OCI-LY3 (cell line): Measurements from ENCODE around the gene EHD2.

Experiments
- EZH2phosphoT487 ChIP-seq: fragments of 200-600 bp; shearing (Covaris generic); IDR thresholded peaks from 2 replicates; pipeline ENCODE4 v1.6.1; 2018; ENCODE audit warnings: antibody characterized with exemption, mixed run types, low read depth
- TF ChIP-seq, protein P1 (sequence below): fragments of 200-600, 300-600 bp; sonication (generic); IDR thresholded peaks from 2 replicates; pipeline ENCODE4 v1.5.1; 2014; ENCODE audit warnings: antibody characterized with exemption, low read length, low read depth

DNA sequence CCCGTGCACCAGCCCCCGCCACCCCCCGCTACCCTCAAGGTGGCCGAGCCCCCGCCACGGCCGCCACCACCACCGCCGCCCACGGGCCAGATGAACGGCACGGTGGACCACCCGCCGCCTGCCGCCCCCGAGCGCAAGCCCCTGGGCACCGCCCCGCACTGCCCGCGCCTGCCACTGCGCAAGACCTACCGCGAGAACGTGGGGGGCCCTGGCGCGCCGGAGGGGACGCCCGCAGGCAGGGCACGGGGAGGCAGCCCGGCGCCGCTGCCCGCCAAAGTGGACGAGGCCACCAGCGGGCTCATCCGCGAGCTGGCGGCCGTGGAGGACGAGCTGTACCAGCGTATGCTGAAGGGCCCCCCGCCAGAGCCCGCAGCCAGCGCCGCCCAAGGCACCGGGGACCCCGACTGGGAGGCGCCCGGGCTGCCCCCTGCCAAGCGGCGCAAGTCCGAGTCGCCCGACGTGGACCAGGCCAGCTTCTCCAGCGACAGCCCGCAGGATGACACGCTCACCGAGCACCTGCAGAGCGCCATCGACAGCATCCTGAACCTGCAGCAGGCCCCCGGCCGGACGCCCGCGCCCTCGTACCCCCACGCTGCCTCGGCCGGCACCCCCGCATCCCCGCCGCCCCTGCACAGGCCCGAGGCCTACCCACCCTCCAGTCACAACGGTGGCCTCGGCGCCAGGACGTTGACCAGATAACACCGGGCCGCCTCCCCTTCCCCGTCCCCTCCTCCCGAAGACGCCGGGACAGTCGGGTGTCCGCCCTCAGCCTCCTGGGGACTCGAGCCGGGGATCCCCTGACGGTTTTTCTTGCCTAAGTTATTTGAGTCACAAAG is 11.3 kb upstream of the EHD2 start:
- TF ChIP-seq, protein P1, sequence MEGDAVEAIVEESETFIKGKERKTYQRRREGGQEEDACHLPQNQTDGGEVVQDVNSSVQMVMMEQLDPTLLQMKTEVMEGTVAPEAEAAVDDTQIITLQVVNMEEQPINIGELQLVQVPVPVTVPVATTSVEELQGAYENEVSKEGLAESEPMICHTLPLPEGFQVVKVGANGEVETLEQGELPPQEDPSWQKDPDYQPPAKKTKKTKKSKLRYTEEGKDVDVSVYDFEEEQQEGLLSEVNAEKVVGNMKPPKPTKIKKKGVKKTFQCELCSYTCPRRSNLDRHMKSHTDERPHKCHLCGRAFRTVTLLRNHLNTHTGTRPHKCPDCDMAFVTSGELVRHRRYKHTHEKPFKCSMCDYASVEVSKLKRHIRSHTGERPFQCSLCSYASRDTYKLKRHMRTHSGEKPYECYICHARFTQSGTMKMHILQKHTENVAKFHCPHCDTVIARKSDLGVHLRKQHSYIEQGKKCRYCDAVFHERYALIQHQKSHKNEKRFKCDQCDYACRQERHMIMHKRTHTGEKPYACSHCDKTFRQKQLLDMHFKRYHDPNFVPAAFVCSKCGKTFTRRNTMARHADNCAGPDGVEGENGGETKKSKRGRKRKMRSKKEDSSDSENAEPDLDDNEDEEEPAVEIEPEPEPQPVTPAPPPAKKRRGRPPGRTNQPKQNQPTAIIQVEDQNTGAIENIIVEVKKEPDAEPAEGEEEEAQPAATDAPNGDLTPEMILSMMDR = no peak
- TF ChIP-seq EZH2phosphoT487 = no peak
